IMR-90 (cell line): ENCODE results near the gene ABCA7. TPM values are rescaled to one million over a fixed set of nuclear protein-coding genes. Genes with fewer than 3 reads are reported as not detected.

Source experiments
- ATAC-seq: fragments of 200-7000 bp; cut with Tn5 transposase; 2 replicates; pipeline ENCODE4 v1.9.1; 2020; ENCODE audit warnings: low read depth, mild to moderate bottlenecking, moderate library complexity
- BruUV-seq: library from RNA; stranded (reverse); fragments of 400-500 nt; replicated peaks from 2 replicates; lab custom pipeline; 2021; lab: Mats Ljungman, UMichigan
- CTCF ChIA-PET: fragments of 300-600 bp; formaldehyde crosslinking; extraction: SDS; loops from one replicate; lab custom pipeline; 2021; ENCODE audit warnings: antibody characterized with exemption; lab: Yijun Ruan, JAX
- POLR2A ChIA-PET: fragments of 300-600 bp; sonication (Branson Sonifier 250); formaldehyde crosslinking; loops from one replicate; lab custom pipeline; 2022; ENCODE audit warnings: antibody characterized with exemption; ENCODE audit not compliant: unreplicated experiment; lab: Charles Lee
- DNase-seq: peaks from one replicate; pipeline ENCODE4 v3.0.0; 2013
- H2AFZ ChIP-seq: replicated peaks from 2 replicates; pipeline ENCODE3; 2013; ENCODE audit warnings: low read length, mild to moderate bottlenecking; ENCODE audit not compliant: poor library complexity
- H2AK5ac ChIP-seq: 2 replicates; pipeline ENCODE4 v1.6.1; 2013; ENCODE audit warnings: low read depth, low read length, inconsistent platforms
- H2AK9ac ChIP-seq: replicated peaks from 2 replicates; pipeline ENCODE3; 2013; ENCODE audit warnings: mild to moderate bottlenecking, low read depth, low read length, moderate library complexity; ENCODE audit not compliant: poor library complexity
- H2BK120ac ChIP-seq: 2 replicates; pipeline ENCODE4 v1.6.1; 2013; ENCODE audit warnings: low read depth, low read length, inconsistent platforms
- H2BK15ac ChIP-seq: 3 replicates; pipeline ENCODE4 v1.6.1; 2013; ENCODE audit warnings: low read depth, low read length, inconsistent platforms
- H2BK20ac ChIP-seq: 2 replicates; pipeline ENCODE4 v1.6.1; 2013; ENCODE audit warnings: low read depth, mild to moderate bottlenecking, inconsistent platforms, low read length, moderate library complexity
- H2BK5ac ChIP-seq: 2 replicates; pipeline ENCODE4 v1.6.1; 2013; ENCODE audit warnings: mild to moderate bottlenecking, low read depth, low read length, inconsistent platforms; ENCODE audit not compliant: poor library complexity, severe bottlenecking
- H3K14ac ChIP-seq: replicated peaks from 2 replicates; pipeline ENCODE4 v1.6.1; 2013; ENCODE audit warnings: low read depth, low read length, inconsistent platforms
- H3K18ac ChIP-seq: 2 replicates; pipeline ENCODE4 v1.6.1; 2013; ENCODE audit warnings: low read depth, low read length, control low read depth
- H3K23ac ChIP-seq: 2 replicates; pipeline ENCODE4 v1.6.1; 2013; ENCODE audit warnings: low read depth, low read length, inconsistent platforms
- H3K27ac ChIP-seq: 2 replicates; pipeline ENCODE4 v1.5.1; 2013; ENCODE audit warnings: mild to moderate bottlenecking, control low read depth, low read length; ENCODE audit not compliant: insufficient read depth
- H3K27me3 ChIP-seq: 2 replicates; pipeline ENCODE4 v1.6.1; 2013; ENCODE audit warnings: low read length; ENCODE audit not compliant: control insufficient read depth, insufficient read depth
- H3K36me3 ChIP-seq: 2 replicates; pipeline ENCODE4 v1.6.1; 2013; ENCODE audit warnings: low read length, mixed read lengths; ENCODE audit not compliant: control insufficient read depth, insufficient read depth
- H3K4ac ChIP-seq: 2 replicates; pipeline ENCODE4 v1.6.1; 2013; ENCODE audit warnings: low read depth, low read length, inconsistent platforms
- H3K4me1 ChIP-seq: 2 replicates; pipeline ENCODE4 v1.6.1; 2013; ENCODE audit warnings: low read length, mixed read lengths; ENCODE audit not compliant: control insufficient read depth, insufficient read depth
- H3K4me2 ChIP-seq: 2 replicates; pipeline ENCODE4 v1.6.1; 2013; ENCODE audit warnings: low read depth, mild to moderate bottlenecking, control low read depth, low read length, moderate library complexity
- H3K4me3 ChIP-seq: 2 replicates; pipeline ENCODE4 v1.5.1; 2013; ENCODE audit warnings: low read depth, mild to moderate bottlenecking, control low read depth, low read length, moderate library complexity; ENCODE audit not compliant: insufficient read depth
- H3K56ac ChIP-seq: 2 replicates; pipeline ENCODE4 v1.6.1; 2013; ENCODE audit warnings: low read length, inconsistent platforms; ENCODE audit not compliant: insufficient read depth; ENCODE audit errors: extremely low read depth
- H3K79me1 ChIP-seq, 2 experiments: 2 replicates each; pipeline ENCODE4 v1.6.1; 2013; ENCODE audit warnings: low read length in 2 of 2, inconsistent platforms in 1 of 2, low read depth in 1 of 2
- H3K9ac ChIP-seq: 2 replicates; pipeline ENCODE4 v1.6.1; 2013; ENCODE audit warnings: low read depth, low read length, control low read depth
- H3K9me1 ChIP-seq: 2 replicates; pipeline ENCODE4 v1.6.1; 2013; ENCODE audit warnings: low read length, inconsistent platforms; ENCODE audit not compliant: insufficient read depth
- H3K9me3 ChIP-seq: 2 replicates; pipeline ENCODE4 v1.6.1; 2013; ENCODE audit warnings: low read length; ENCODE audit not compliant: control insufficient read depth, insufficient read depth
- H4K20me1 ChIP-seq: 2 replicates; pipeline ENCODE4 v1.6.1; 2013; ENCODE audit warnings: low read length, inconsistent platforms; ENCODE audit not compliant: insufficient read depth
- H4K5ac ChIP-seq: 2 replicates; pipeline ENCODE4 v1.6.1; 2013; ENCODE audit warnings: mild to moderate bottlenecking, low read depth, low read length, control low read depth
- H4K8ac ChIP-seq, 2 experiments: 2 replicates each; pipeline ENCODE4 v1.6.1; 2013; ENCODE audit warnings: low read depth in 2 of 2, low read length in 2 of 2, control low read depth in 1 of 2, inconsistent platforms in 1 of 2
- H4K91ac ChIP-seq: 2 replicates; pipeline ENCODE4 v1.6.1; 2013; ENCODE audit warnings: low read depth, low read length, inconsistent platforms; ENCODE audit not compliant: insufficient read depth
- ELK1 ChIP-seq: fragments of 150-350 bp; IDR thresholded peaks from 2 replicates; pipeline ENCODE4 v1.6.1; 2016; ENCODE audit warnings: low read depth, mild to moderate bottlenecking, low read length, moderate library complexity, borderline replicate concordance
- FOS ChIP-seq: fragments of 150-350 bp; IDR thresholded peaks from 2 replicates; pipeline ENCODE4 v1.6.1; 2016; ENCODE audit warnings: low read depth, low read length
- POLR2A ChIP-seq: IDR thresholded peaks from 2 replicates; pipeline ENCODE4 v1.6.1; 2012; ENCODE audit warnings: mild to moderate bottlenecking, low read depth, low read length
- RCOR1 ChIP-seq: IDR thresholded peaks from 2 replicates; pipeline ENCODE4 v1.6.1; 2012; ENCODE audit warnings: mild to moderate bottlenecking, low read length, improper control_type of control experiment; ENCODE audit not compliant: insufficient replicate concordance
- RFX5 ChIP-seq: IDR thresholded peaks from 2 replicates; pipeline ENCODE4 v1.8.0; 2012; ENCODE audit warnings: low read depth, mild to moderate bottlenecking, low read length, moderate library complexity
- USF2 ChIP-seq: fragments of 150-350 bp; IDR thresholded peaks from 2 replicates; pipeline ENCODE4 v1.6.1; 2017; ENCODE audit warnings: mild to moderate bottlenecking, antibody characterized with exemption, low read length, low read depth
- WGBS, 2 experiments: methylation state at CpG; one replicate each; pipeline versions ENCODE4 v1.1.5 to v1.1.7; 2013; ENCODE audit warnings: missing lambda C conversion rate in 2 of 2; ENCODE audit not compliant: insufficient read length in 1 of 2; ENCODE audit errors: extremely low coverage in 2 of 2; 5-methylcytosine and 5-hydroxymethylcytosine counted together
- dilution Hi-C: fragments of 300-500 bp; cut with HindIII; formaldehyde crosslinking; loops from one replicate; pipeline ENCODE4 v1.14.3; 2018; ENCODE audit warnings: low sequenced_read_pairs; ENCODE audit not compliant: unreplicated experiment
- in situ Hi-C: fragments of 300-500 bp; cut with MboI; formaldehyde crosslinking; loops from 3 replicates; pipeline ENCODE4 v1.14.3; 2019; ENCODE audit warnings: low sequenced_read_pairs, inconsistent platforms, mixed read lengths
- intact Hi-C: fragments of 100-400 bp; cut with micrococcal nuclease; formaldehyde crosslinking; loops from 2 replicates; pipeline ENCODE4 v1.10.0; 2022
- polyA plus RNA-seq, 3 experiments: library from polyadenylated mRNA; depleted of rRNA; stranded (reverse); fragments of >200 nt; gene quantifications; 2 replicates each; pipeline ENCODE4 v1.2.3, GENCODE V29; 2012; ENCODE audit warnings: low replicate concordance in 1 of 3
- total RNA-seq: library from RNA; depleted of rRNA; stranded (reverse); fragments of >200 nt; gene quantifications from 2 replicates; pipeline ENCODE4 v1.2.3, GENCODE V29; 2012

Gene ABCA7
- total and polyA plus RNA-seq, 2 of the 4 experiments (the other 2 are of a cell fraction): 0.36 to 3.3 TPM

- no peak for TF ChIP-seq FOS
These were observed 40.7 kb downstream of the ABCA7 start (continued) for GRCh38 chr19:1080360-1081161.

- 73% methylated on average over 45 of the region's 58 CpGs; no CpG with 5 or more reads in 1 of the 2 experiments for WGBS, 2 experiments
- BruUV-seq: no TSS peak
- no peak overlapping the region for H3K14ac ChIP-seq
- no peak overlapping the region for H4K5ac ChIP-seq
- TF ChIP-seq FOS: no peak
- TF ChIP-seq RFX5: no peak
- no peak for TF ChIP-seq RCOR1
- no peak for TF ChIP-seq POLR2A
- TF ChIP-seq USF2: no peak
- TF ChIP-seq ELK1: no peak
- no peaks in the 10 kb centered on the region for H3K9me1 ChIP-seq
- dilution Hi-C loops (no loop called here), in situ Hi-C loops (no loop called here), intact Hi-C loops (no loop called here)
- no peak overlapping the region for H3K23ac ChIP-seq
- ChIA-PET POLR2A (interaction anchor here (0.6 kb wide), 1 partner anchor 78 kb away, joined by 7 read pairs; no protein-coding TSS in a partner anchor), CTCF (no interaction called here)
- no peak overlapping the region for H2AK5ac ChIP-seq
- H3K9ac ChIP-seq: no peak overlapping the region
- H4K20me1 ChIP-seq: peaks cover 5% of the 10 kb centered on the region; the same call in 1 of the 2 replicates
- no peak overlapping the region for H3K4ac ChIP-seq
- H4K91ac ChIP-seq: no peak overlapping the region
- H2BK120ac ChIP-seq: no peak overlapping the region
- no peak overlapping the region for H4K8ac ChIP-seq
- no peaks in the 10 kb centered on the region for H3K4me1 ChIP-seq
- H2BK20ac ChIP-seq: no peak overlapping the region
- peaks cover 1% of the 10 kb centered on the region; the same call in 1 of the 2 replicates for H3K36me3 ChIP-seq
- H3K9me3 ChIP-seq: no peaks in the 10 kb centered on the region
- no peak overlapping the region for H3K18ac ChIP-seq
- ATAC-seq: peak; percentile 32
- H3K27me3 ChIP-seq: no peaks in the 10 kb centered on the region
- H2AFZ ChIP-seq: peak overlapping the region; percentile 21
- H3K79me1 ChIP-seq: no peaks in the 10 kb centered on the region; a peak in 1 of 4 replicates
- no peak overlapping the region for H2BK5ac ChIP-seq
- no peak overlapping the region for H3K4me3 ChIP-seq
- H3K4me2 ChIP-seq: no peak overlapping the region
- no peak for DNase-seq
- no peak overlapping the region for H2BK15ac ChIP-seq
- H3K27ac ChIP-seq: no peak overlapping the region
- no peak overlapping the region for H3K56ac ChIP-seq
- H2AK9ac ChIP-seq: peak overlapping the region; percentile 9
These were observed 41.6 kb downstream of the ABCA7 start for GRCh38 chr19:1081301-1082164.
